IPS-18c (cell line): Measurements from ENCODE around the gene MRNIP.

Experiments used
- H3K4me3 ChIP-seq: 2 replicates; pipeline ENCODE4 v1.7.0; 2013; ENCODE audit warnings: low read depth, mild to moderate bottlenecking, low read length, moderate library complexity; ENCODE audit not compliant: insufficient read depth
- H3K9me3 ChIP-seq: one replicate; pipeline ENCODE4 v1.6.1; 2013; ENCODE audit warnings: mild to moderate bottlenecking, low read length, moderate library complexity; ENCODE audit not compliant: control insufficient read depth, insufficient read depth

MRNIP gene

GRCh38 chr5:179820127-179820482, 38.5 kb downstream of the MRNIP start:
- Histone ChIP-seq H3K9me3 (no peaks in the 10 kb centered on the region), H3K4me3 (no peak overlapping the region)

- Histone ChIP-seq H3K9me3 (no peaks in the 10 kb centered on the region), H3K4me3 (peak overlapping the region; percentile 31; the same call in 1 of the 2 replicates)
Observed at GRCh38 chr5:179819296-179820126, 39.1 kb downstream of the MRNIP start.

GRCh38 chr5:179818746-179819295, 39.8 kb downstream of the MRNIP start:
- Histone ChIP-seq H3K9me3 (no peaks in the 10 kb centered on the region), H3K4me3 (peak overlapping the region; percentile 31)

GRCh38 chr5:179817890-179818745, 40.5 kb downstream of the MRNIP start:
- peak overlapping the region; percentile 31 for H3K4me3 ChIP-seq
- H3K9me3 ChIP-seq = no peaks in the 10 kb centered on the region

GRCh38 chr5:179817470-179817840, 41.2 kb downstream of the MRNIP start:
- Histone ChIP-seq H3K9me3 (no peaks in the 10 kb centered on the region), H3K4me3 (peak overlapping the region; percentile 62)

GRCh38 chr5:179816796-179817469, 41.7 kb downstream of the MRNIP start:
- Histone ChIP-seq H3K4me3 (peak overlapping the region; percentile 62), H3K9me3 (no peaks in the 10 kb centered on the region)

- Histone ChIP-seq H3K4me3 (peak overlapping the region; percentile 62), H3K9me3 (no peaks in the 10 kb centered on the region)
Observed at GRCh38 chr5:179816401-179816795, 42.2 kb downstream of the MRNIP start.

GRCh38 chr5:179815491-179816249, 42.9 kb downstream of the MRNIP start:
- Histone ChIP-seq H3K4me3 (no peak overlapping the region; the same call in 1 of the 2 replicates), H3K9me3 (no peaks in the 10 kb centered on the region)

- H3K4me3 ChIP-seq = no peak overlapping the region
Observed at GRCh38 chr5:179814090-179814489, 44.5 kb downstream of the MRNIP start.

GRCh38 chr5:179812997-179813607, 45.5 kb downstream of the MRNIP start:
- Histone ChIP-seq H3K4me3 (no peak overlapping the region), H3K9me3 (no peaks in the 10 kb centered on the region)

More at GRCh38 chr5:179814090-179814489, 44.5 kb downstream of the MRNIP start:
- H3K9me3 ChIP-seq = no peaks in the 10 kb centered on the region

GRCh38 chr5:179812135-179812825, 46.3 kb downstream of the MRNIP start:
- Histone ChIP-seq H3K4me3 (no peak overlapping the region), H3K9me3 (no peaks in the 10 kb centered on the region)

- Histone ChIP-seq H3K4me3 (peak within 1 kb of the TSS; percentile 73), H3K9me3 (no peaks in the 10 kb centered on the region)
Observed at GRCh38 chr5:179806250-179807048, 52.2 kb downstream of the MRNIP start, which contains the start of gene MGAT4B. Gene MGAT4B (minus strand): TSS chr5:179806866. CDS start chr5:179806583, 283 bp downstream.

GRCh38 chr5:179805529-179806249, 52.9 kb downstream of the MRNIP start:
- Histone ChIP-seq H3K4me3 (peak overlapping the region; percentile 73), H3K9me3 (no peaks in the 10 kb centered on the region)

GRCh38 chr5:179805070-179805528, 53.5 kb downstream of the MRNIP start:
- peak overlapping the region; percentile 73 for H3K4me3 ChIP-seq
- H3K9me3 ChIP-seq = no peaks in the 10 kb centered on the region
